ENCODE measurements around the gene MYBPH. TPM values are rescaled to one million over a fixed set of nuclear protein-coding genes. Genes with fewer than 3 reads are reported as not detected.

The MYBPH gene
- total and polyA plus RNA-seq, 10 of the 15 experiments (the other 5 are each of a cell fraction or from before 2014, with no cell fraction given): 0.06 to 0.10 TPM; not detected in 8

GRCh38 chr1:203187304-203187685 is 11.7 kb upstream of the MYBPH start:
- H3K4me3 ChIP-seq: no peak overlapping the region
- ChIA-PET POLR2A (no interaction called here), SMC1A (ENCODE audit: uncharacterized antibody, unreplicated experiment) (interaction anchor here (0.9 to 1.6 kb wide), 2 partner anchors 21 to 28 kb away, joined by 3 to 4 read pairs; no protein-coding TSS in a partner anchor), CTCF (interaction anchor here (1.6 kb wide), 1 partner anchor 15 kb away, joined by 7 read pairs; no protein-coding TSS in a partner anchor), RAD21 (ENCODE audit: unreplicated experiment) (no interaction called here)
- in situ Hi-C loops (cut with MboI) (no loop called here), intact Hi-C loops (cut with micrococcal nuclease; ENCODE audit: unreplicated experiment) (no loop called here)
- H2AFZ ChIP-seq (ENCODE audit: control insufficient read depth, low read depth, low read length): no peak overlapping the region
- no peaks in the 10 kb centered on the region; a peak in 1 of 4 replicates for H3K27me3 ChIP-seq (replicated peaks in 1 of 2; ENCODE audit: control insufficient read depth in 2 of 2, insufficient read depth in 2 of 2, low read length in 1 of 2)
- no peak overlapping the region for H3K27ac ChIP-seq (ENCODE audit: control insufficient read depth, insufficient read depth)
- H3K9ac ChIP-seq (ENCODE audit: control insufficient read depth, insufficient read depth, low read length): no peak overlapping the region
- no peaks in the 10 kb centered on the region for H3K9me3 ChIP-seq (replicated peaks; ENCODE audit: control insufficient read depth, insufficient read depth, low read length)
- DNase-seq (ENCODE audit: low read depth, low spot score) (no peak), FAIRE-seq (no peak), ATAC-seq (no peak)
- WGBS (ENCODE audit: insufficient coverage, insufficient replicate concordance, low lambda C conversion rate, missing lambda C conversion rate): 24% methylated on average over 7 of the region's 7 CpGs
- H3K36me3 ChIP-seq (ENCODE audit: control insufficient read depth in 2 of 2, insufficient read depth in 2 of 2, low read length in 1 of 2): no peaks in the 10 kb centered on the region
- H3K4me2 ChIP-seq (ENCODE audit: control insufficient read depth, insufficient read depth): no peak overlapping the region
- no peaks in the 10 kb centered on the region for H3K79me2 ChIP-seq (ENCODE audit: control insufficient read depth, insufficient read depth, low read length)
- H4K20me1 ChIP-seq (ENCODE audit: control insufficient read depth, insufficient read depth): no peaks in the 10 kb centered on the region
- no peaks in the 10 kb centered on the region for H3K4me1 ChIP-seq (ENCODE audit: control insufficient read depth, insufficient read depth, low read length)
- no TSS peak for BruUV-seq (replicated peaks)
- TF ChIP-seq YY1 (IDR thresholded peaks at IDR 0.05; ENCODE audit: low read depth, low read length) (no peak), ZSCAN29 (IDR thresholded peaks at IDR 0.05) (no peak), ZBTB4 (CRISPR knock-in tag; IDR thresholded peaks at IDR 0.05) (no peak), GABPA (IDR thresholded peaks at IDR 0.05; ENCODE audit: low read depth) (no peak), PRDM15 (CRISPR knock-in tag; IDR thresholded peaks at IDR 0.05) (no peak), TBL1XR1 (IDR thresholded peaks at IDR 0.05; ENCODE audit: low read depth, low read length) (no peak), POLR2A (IDR thresholded peaks at IDR 0.05; ENCODE audit: low read depth, low read length) (no peak), EZH2 (IDR thresholded peaks at IDR 0.05; ENCODE audit: borderline replicate concordance, control insufficient read depth, low read depth, low read length) (no peak)
- TF ChIP-seq, protein P1, sequence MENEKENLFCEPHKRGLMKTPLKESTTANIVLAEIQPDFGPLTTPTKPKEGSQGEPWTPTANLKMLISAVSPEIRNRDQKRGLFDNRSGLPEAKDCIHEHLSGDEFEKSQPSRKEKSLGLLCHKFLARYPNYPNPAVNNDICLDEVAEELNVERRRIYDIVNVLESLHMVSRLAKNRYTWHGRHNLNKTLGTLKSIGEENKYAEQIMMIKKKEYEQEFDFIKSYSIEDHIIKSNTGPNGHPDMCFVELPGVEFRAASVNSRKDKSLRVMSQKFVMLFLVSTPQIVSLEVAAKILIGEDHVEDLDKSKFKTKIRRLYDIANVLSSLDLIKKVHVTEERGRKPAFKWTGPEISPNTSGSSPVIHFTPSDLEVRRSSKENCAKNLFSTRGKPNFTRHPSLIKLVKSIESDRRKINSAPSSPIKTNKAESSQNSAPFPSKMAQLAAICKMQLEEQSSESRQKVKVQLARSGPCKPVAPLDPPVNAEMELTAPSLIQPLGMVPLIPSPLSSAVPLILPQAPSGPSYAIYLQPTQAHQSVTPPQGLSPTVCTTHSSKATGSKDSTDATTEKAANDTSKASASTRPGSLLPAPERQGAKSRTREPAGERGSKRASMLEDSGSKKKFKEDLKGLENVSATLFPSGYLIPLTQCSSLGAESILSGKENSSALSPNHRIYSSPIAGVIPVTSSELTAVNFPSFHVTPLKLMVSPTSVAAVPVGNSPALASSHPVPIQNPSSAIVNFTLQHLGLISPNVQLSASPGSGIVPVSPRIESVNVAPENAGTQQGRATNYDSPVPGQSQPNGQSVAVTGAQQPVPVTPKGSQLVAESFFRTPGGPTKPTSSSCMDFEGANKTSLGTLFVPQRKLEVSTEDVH (IDR thresholded peaks at IDR 0.05; ENCODE audit: low read depth, partially characterized antibody): no peak
